HG03135 (cell line): Measurements from ENCODE around the gene PEPD.
"Not testable (repeated sequence)": the region's sequence is repeated elsewhere in the genome, so short reads cannot be mapped to it uniquely, and the experiment has no call there.

ENCODE experiments used
- ATAC-seq: cut with Tn5 transposase; IDR thresholded peaks from one replicate; pipeline ENCODE4 v1.9.1; 2021; ENCODE audit warnings: mild to moderate bottlenecking, moderate library complexity; ENCODE audit not compliant: unreplicated experiment

PEPD gene

GRCh38 chr19:33499671-33500506, 21.7 kb downstream of the PEPD start:
- ATAC-seq: no peak

GRCh38 chr19:33499248-33499647, 22.3 kb downstream of the PEPD start:
- ATAC-seq: no peak

DNA sequence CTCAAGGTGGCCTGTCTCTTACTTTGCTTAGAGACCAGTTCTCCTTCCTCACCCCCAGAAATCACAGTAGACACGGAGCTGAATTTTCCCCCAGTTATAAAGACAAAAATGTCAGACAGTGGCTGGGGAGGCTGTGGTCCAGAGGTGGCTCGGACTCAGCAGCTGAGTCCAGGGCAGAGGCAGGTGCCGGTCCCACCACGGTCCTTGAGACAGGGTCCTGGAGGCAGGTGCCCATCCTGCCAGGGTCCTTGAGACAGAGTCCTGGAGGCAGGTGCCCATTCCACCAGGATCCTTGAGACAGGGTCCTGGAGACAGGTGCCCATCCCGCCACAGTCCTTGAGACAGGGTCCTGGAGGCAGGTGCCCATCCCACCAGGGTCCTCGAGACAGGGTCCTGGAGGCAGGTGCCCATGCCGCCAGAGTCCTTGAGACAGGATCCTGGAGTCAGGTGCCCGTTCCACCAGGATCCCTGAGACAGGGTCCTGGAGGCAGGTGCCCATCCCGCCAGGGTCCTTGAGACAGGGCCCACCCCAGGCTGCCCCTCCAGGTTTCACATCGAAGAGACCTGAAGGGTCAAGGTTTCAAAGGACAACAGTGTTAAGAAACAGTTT, 23.1 kb downstream of the PEPD start:
- no peak for ATAC-seq

DNA sequence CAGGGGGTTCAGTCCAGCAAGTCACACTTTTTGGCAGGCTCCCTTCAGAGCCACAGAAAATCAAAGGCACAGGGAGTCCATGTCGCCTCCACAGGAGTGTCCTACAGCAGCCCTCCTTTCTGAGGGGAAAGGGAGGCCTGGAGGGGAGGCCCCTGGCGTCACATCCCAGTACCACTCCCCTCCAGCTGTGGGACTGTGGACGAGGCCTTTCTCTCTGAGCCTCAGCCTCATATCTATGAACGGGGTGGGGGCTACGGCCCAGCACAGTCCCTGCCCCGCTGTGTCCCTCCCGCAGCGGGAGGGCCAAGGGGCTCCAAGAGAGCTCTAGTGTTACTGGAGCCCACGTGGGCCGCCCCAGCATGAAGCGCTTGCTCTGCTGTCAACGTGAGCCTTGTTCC, 23.8 kb downstream of the PEPD start:
- ATAC-seq: no peak

DNA sequence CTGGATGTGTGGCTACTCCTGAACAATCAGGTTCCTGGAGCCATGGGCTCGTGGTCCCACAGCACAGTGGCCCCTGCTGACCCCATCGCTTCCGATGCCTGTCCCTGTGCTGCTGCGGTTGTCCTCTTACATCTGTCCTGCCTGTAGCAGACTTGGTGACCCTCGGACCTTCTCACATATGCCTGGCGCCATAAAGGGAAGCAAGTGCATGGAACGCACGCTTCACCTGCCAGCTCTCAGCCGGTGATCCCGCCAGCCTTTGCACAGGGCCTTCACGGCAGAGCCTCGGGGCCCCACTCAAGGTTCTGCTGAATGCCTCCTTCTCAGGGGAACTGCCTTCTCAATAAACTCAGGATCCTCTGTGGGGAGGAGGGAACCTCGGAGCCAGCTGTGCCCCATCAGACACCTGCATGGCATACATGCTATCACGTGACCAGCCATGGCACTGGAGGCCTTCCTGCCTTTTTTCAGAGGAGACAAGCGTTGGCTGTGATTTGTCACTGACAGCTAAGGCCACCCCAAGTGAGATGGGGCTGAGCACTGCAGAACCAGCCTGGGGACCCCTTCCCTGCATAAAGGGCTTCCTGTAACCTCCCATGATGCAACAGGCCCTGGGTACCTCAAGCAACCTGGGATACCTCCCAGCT, 24.3 kb downstream of the PEPD start:
- no peak for ATAC-seq

DNA sequence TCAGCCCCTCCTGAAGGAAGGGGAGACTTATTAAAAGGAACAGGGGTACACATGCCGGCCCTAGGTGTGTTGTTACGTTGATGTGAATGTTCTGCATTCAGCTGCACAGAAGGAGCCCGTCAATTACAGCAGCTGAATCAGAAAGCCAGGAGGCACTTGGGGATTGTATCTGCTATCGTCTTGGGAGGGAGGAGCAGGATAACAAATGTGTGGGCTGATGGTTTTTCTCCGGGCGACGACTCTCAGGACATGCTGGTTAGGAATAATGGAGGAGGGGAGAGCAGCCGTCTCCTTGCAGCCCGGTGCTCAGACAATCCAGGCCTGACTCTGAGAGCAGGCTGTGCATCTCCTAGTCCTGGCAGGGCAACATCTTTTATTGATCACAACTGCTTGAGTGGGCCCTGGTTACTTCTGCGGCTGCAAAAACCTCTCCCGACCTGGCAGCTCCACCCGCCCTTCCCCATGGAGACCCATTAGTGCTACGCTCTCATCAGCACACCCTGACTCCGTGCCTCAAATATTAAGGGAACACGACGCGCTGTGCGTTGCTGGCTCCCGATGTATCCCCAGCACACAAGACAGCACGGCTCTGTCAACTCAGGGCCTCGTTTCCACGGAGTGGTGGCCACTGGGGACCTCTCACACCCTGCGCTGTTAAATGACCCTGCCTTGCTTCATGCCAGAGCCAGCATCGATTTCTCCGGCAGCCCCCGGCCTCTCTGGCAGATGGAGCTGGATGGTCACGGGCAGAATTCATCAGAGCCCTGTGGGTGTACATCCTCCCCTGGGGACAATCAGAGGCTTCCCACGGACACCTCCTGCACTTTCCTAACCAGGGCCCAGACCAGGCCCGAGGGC, 25.3 kb downstream of the PEPD start:
- ATAC-seq: no peak

- ATAC-seq: no peak
Observed at GRCh38 chr19:33493401-33494275, 28.0 kb downstream of the PEPD start.

DNA sequence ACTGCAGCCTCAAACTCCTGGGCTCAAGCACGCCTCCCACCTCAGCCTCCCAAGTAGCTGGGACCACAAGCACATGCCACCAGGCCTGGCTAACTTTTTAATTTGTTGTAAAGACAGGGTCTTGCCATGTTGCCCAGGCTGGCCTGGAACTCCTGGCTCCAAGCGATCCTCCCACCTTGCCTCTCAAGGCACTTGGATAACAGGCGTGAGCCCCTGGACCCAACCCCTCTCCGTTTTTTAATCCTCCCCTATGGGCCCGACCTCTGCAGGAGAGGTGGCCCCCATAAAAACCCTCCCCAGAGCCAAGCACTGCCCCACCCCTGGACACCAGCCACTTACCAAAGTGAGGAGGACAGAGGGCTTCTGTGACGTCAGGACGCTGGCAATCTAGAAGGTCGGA, 28.6 kb downstream of the PEPD start:
- no peak for ATAC-seq

DNA sequence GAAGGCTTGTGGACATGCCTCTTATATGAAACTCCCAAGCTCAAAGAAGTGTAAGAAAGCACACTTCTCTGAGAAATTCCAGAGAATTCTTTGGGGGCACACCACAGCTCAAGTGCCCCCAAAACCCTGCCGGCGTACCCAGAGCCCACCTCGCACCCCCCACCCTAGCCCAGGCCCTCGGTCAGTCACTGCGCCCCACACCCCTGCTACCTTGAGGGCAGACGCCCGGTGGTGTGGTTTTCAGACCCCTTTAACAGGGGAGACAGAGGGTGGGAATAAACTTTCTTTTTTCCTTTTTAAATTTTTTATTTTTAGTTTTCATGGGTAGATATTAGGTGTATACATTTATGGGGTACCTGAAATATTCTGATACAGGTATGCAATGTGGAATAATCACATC, 29.5 kb downstream of the PEPD start:
- ATAC-seq: no peak

DNA sequence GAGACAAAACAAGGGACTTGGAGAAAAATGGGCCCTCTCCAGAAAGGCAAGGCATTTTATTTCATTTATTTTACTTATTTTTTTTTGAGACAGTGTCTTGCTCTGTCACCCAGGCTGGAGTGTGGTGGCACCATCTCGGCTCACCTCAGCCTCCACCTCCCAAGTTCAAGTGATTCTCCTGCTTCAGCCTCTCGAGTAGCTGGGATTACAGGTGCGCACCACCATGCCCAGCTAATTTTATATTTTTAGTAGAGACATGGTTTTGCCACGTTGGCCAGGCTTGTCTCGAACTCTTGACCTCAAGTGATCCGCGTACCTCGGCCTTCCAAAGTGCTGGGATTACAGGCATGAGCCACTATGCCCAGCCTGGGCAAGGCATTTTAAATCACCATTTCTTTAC, 31.0 kb downstream of the PEPD start:
- ATAC-seq: not testable (repeated sequence)

GRCh38 chr19:33490041-33490451, 31.5 kb downstream of the PEPD start:
- ATAC-seq: no peak

- no peak for ATAC-seq
Observed at GRCh38 chr19:33488826-33489225, 32.8 kb downstream of the PEPD start.

GRCh38 chr19:33487901-33488800, 33.4 kb downstream of the PEPD start:
- ATAC-seq: no peak

- ATAC-seq: no peak
Observed at GRCh38 chr19:33486936-33487811, 34.4 kb downstream of the PEPD start.

- no peak for ATAC-seq
Observed at GRCh38 chr19:33486407-33486806, 35.2 kb downstream of the PEPD start.

DNA sequence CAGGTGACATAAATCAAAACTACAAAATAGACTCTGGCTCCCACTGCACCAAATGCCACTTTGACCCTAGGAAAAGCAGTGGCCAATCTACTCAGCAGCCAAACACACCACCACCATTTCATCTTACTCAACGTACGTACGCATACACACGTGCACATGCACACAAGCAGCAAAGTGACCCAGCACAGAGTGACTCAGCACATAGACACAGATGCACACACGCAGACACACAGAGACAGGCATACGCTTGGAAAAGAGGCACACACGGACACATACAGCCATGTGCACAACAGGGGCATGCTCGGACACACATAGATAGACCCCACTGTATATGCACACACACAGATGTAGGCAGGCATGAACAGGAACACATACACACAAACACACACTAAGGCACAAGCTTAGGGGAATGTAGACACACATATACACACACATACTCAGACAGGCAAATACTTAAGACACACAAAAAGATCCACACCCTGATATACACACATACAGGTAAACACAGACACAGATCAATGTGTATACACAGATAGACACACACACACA, 37.3 kb downstream of the PEPD start:
- ATAC-seq: no peak

DNA sequence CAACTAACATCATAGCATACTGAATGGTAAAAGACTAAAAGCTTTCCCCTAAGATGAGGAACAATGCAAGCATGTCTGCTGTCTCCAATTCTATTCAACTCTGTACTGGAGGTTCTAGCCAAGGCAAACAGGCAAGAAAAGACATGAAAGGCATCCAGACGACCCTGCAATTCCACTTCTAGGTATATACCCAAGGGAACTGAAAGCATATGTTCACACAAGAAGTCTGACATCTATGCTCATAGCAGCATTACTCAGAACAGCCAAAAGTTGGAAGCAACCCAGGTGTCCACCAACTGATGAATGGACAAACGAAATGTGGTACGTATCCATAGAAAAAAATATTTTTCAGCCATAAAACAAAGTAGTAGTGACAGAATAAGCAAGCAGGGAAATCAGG, 39.1 kb downstream of the PEPD start:
- ATAC-seq: no peak

GRCh38 chr19:33481863-33482262, 39.7 kb downstream of the PEPD start:
- no peak for ATAC-seq
